WTC11 (cell line): Measurements from ENCODE around the gene ITGA8. TPM values are rescaled to one million over a fixed set of nuclear protein-coding genes. Genes with fewer than 3 reads are reported as not detected.

Experiments used
- ATAC-seq: fragments of 200-7000 bp; cut with Tn5 transposase; 2 replicates; pipeline ENCODE4 v1.10.0; 2021; ENCODE audit warnings: mild to moderate bottlenecking, moderate library complexity
- Bru-seq: library from RNA; stranded (reverse); fragments of 400-500 nt; gene quantifications from one replicate; lab custom pipeline; 2021; lab: Mats Ljungman, UMichigan
- CTCF ChIA-PET: fragments of 300-600 bp; sonication (Branson Sonifier 250); formaldehyde crosslinking; loops from one replicate; lab custom pipeline; 2021; ENCODE audit warnings: antibody characterized with exemption; lab: Charles Lee
- POLR2A ChIA-PET: fragments of 350-600 bp; sonication (Branson Sonifier 250); formaldehyde crosslinking; loops from one replicate; lab custom pipeline; 2021; ENCODE audit warnings: antibody characterized with exemption; lab: Charles Lee
- DNase-seq: peaks from one replicate; pipeline ENCODE4 v3.0.0; 2021; ENCODE audit warnings: low spot score
- H3K27ac Mint-ChIP-seq: 2 replicates; pipeline ENCODE4 v1.8.0; 2021; ENCODE audit warnings: mixed read lengths
- H3K27me3 Mint-ChIP-seq: 2 replicates; pipeline ENCODE4 v1.8.0; 2021; ENCODE audit warnings: low read depth, mild to moderate bottlenecking, moderate library complexity, mixed read lengths
- H3K36me3 Mint-ChIP-seq: 2 replicates; pipeline ENCODE4 v1.8.0; 2021; ENCODE audit warnings: mixed read lengths
- H3K4me1 Mint-ChIP-seq: 2 replicates; pipeline ENCODE4 v1.8.0; 2022; ENCODE audit warnings: mixed read lengths
- H3K4me3 Mint-ChIP-seq: 2 replicates; pipeline ENCODE4 v1.8.0; 2021; ENCODE audit warnings: mild to moderate bottlenecking, moderate library complexity, mixed read lengths
- H3K9me3 Mint-ChIP-seq: 2 replicates; pipeline ENCODE4 v1.8.0; 2021; ENCODE audit warnings: mixed read lengths
- ARID4B ChIP-seq: sonication (generic); formaldehyde crosslinking; IDR thresholded peaks from 2 replicates; pipeline ENCODE4 v1.8.0; 2023; ENCODE audit warnings: missing genetic modification reagents, mild to moderate bottlenecking, borderline replicate concordance
- CTCF ChIP-seq: fragments of 200-600 bp; IDR thresholded peaks from 2 replicates; pipeline ENCODE4 v1.8.0; 2022; ENCODE audit warnings: antibody characterized with exemption
- E2F1 ChIP-seq: sonication (generic); formaldehyde crosslinking; IDR thresholded peaks from 2 replicates; pipeline ENCODE4 v1.8.0; 2022; ENCODE audit warnings: mild to moderate bottlenecking, missing genetic modification reagents
- FOXJ3 ChIP-seq: sonication (generic); formaldehyde crosslinking; IDR thresholded peaks from 2 replicates; pipeline ENCODE4 v1.9.0; 2021; ENCODE audit warnings: missing genetic modification reagents, mild to moderate bottlenecking, borderline replicate concordance
- IRF2 ChIP-seq: sonication (generic); formaldehyde crosslinking; IDR thresholded peaks from 2 replicates; pipeline ENCODE4 v1.8.0; 2022; ENCODE audit warnings: low read depth, missing genetic modification reagents, borderline replicate concordance
- NR2C2 ChIP-seq: sonication (generic); formaldehyde crosslinking; IDR thresholded peaks from 2 replicates; pipeline ENCODE4 v1.8.0; 2022; ENCODE audit warnings: mild to moderate bottlenecking, missing genetic modification reagents
- SMAD3 ChIP-seq: sonication (generic); formaldehyde crosslinking; IDR thresholded peaks from 2 replicates; pipeline ENCODE4 v1.8.0; 2022; ENCODE audit warnings: missing genetic modification reagents, mild to moderate bottlenecking, borderline replicate concordance
- TEAD1 ChIP-seq: sonication (generic); formaldehyde crosslinking; IDR thresholded peaks from 2 replicates; pipeline ENCODE4 v1.8.0; 2022; ENCODE audit warnings: mild to moderate bottlenecking, missing genetic modification reagents
- ZBTB21 ChIP-seq: sonication (generic); formaldehyde crosslinking; IDR thresholded peaks from 2 replicates; pipeline ENCODE4 v1.8.1; 2023; ENCODE audit warnings: mild to moderate bottlenecking, missing genetic modification reagents, borderline replicate concordance
- ZNF121 ChIP-seq: sonication (generic); formaldehyde crosslinking; IDR thresholded peaks from 2 replicates; pipeline ENCODE4 v1.8.0; 2023; ENCODE audit warnings: missing genetic modification reagents
- ZNF423 ChIP-seq: fragments of 250-450 bp; sonication (Bioruptor Pico); IDR thresholded peaks from 2 replicates; pipeline ENCODE4 v2.1.2; 2022; ENCODE audit warnings: mild to moderate bottlenecking, moderate library complexity
- long read RNA-seq, 3 experiments: library from RNA in 1 of 3; library from capped mRNA in 1 of 3; library from polyadenylated mRNA in 1 of 3; unstranded in 2 of 3; stranded (forward) in 1 of 3; transcript quantifications; one replicate each; pipeline ENCODE4 v2.0.0, GENCODE V29; 2021
- total RNA-seq: library from RNA; stranded (reverse); gene quantifications from 3 replicates; pipeline ENCODE4 v1.2.3, GENCODE V29; 2021
- TF ChIP-seq, protein P1 (sequence below): sonication (generic); formaldehyde crosslinking; conservative IDR thresholded peaks from 2 replicates; pipeline ENCODE4 v1.8.1; 2022; ENCODE audit warnings: mild to moderate bottlenecking, missing genetic modification reagents
- TF ChIP-seq, protein P2 (sequence below): fragments of 250-450 bp; sonication (Bioruptor Pico); IDR thresholded peaks from 2 replicates; pipeline ENCODE4 v1.9.0; 2021; ENCODE audit warnings: mild to moderate bottlenecking

The ITGA8 gene
- 0.02 TPM in 1 of 3 replicates, not detected in the others for total RNA-seq
- percentile 1 among the genes with signal in this experiment for Bru-seq, nascent RNA
- long read RNA-seq, experiment 1 = 0 reads
- long read RNA-seq, experiment 2 = 0 reads
- long read RNA-seq, experiment 3 = 0 reads

GRCh38 chr10:15719899-15720634 lies at the start of gene ITGA8:
Gene ITGA8, minus strand, starts transcription at chr10:15719922. Its CDS starts 151 bp downstream, at chr10:15719771.
- Mint-ChIP-seq H3K4me1 (peaks cover 19% of the 10 kb centered on the region), H3K4me3 (peak within 1 kb of the TSS; percentile 90), H3K36me3 (no peaks in the 10 kb centered on the region), H3K9me3 (no peaks in the 10 kb centered on the region), H3K27me3 (peaks cover 41% of the 10 kb centered on the region), H3K27ac (no peak within 1 kb of the TSS)
- TF ChIP-seq CTCF (peak; percentile 37), NR2C2 (CRISPR knock-in tag) (no peak), ARID4B (no peak), ZNF423 (no peak), FOXJ3 (no peak)
- TF ChIP-seq, protein P1, sequence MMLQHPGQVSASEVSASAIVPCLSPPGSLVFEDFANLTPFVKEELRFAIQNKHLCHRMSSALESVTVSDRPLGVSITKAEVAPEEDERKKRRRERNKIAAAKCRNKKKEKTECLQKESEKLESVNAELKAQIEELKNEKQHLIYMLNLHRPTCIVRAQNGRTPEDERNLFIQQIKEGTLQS = no peak
- CTCF ChIA-PET = interaction anchor here (0.5 to 3.8 kb wide), 41 partner anchors 9 to 466 kb away, joined by 3 to 36 read pairs (median 4); no protein-coding TSS in a partner anchor
- ATAC-seq = peak; percentile 64
- peak; percentile 59 for DNase-seq
- POLR2A ChIA-PET = no interaction called here

DNA sequence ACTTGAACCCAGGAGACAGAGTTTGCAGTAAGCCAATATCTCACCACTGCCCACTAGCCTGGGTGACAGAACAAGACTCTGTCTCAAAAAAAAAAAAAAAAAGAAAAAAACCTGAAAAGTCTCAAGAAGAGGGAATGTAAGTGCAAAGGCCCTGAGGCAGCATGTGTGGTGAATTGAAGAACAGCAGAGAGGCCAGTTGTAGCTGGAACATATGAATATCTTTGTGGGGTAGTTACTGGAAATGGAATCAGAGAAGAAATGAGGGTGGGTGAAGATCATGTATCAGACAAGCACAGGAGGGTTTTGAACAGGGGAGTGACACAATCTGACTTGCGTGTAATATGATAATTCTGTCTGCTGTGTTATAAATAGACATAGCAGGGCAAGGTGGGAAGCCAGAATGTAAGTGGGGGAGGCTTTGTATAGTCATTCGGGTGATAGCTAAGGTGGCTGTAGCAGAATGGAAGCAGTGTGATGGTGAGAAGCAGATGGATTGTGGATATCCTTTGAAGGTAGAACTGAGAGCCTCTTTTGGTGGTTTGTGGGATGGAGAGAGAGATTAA lies 45.3 kb upstream of the ITGA8 start:
- H3K4me3 Mint-ChIP-seq = no peak overlapping the region
- CTCF ChIA-PET = no interaction called here
- no peak overlapping the region for H3K27ac Mint-ChIP-seq
- DNase-seq (no peak), ATAC-seq (no peak)
- peaks cover 18% of the 10 kb centered on the region for H3K9me3 Mint-ChIP-seq
- POLR2A ChIA-PET = no interaction called here
- no peaks in the 10 kb centered on the region for H3K36me3 Mint-ChIP-seq
- no peaks in the 10 kb centered on the region; the same call in 1 of the 2 replicates for H3K27me3 Mint-ChIP-seq
- H3K4me1 Mint-ChIP-seq = no peaks in the 10 kb centered on the region
- TF ChIP-seq CTCF (no peak), IRF2 (CRISPR knock-in tag) (no peak), SMAD3 (CRISPR knock-in tag) (no peak), E2F1 (CRISPR knock-in tag) (no peak), FOXJ3 (no peak), ZNF121 (CRISPR knock-in tag) (no peak), TEAD1 (CRISPR knock-in tag) (no peak), ZBTB21 (no peak)
- TF ChIP-seq, protein P2, sequence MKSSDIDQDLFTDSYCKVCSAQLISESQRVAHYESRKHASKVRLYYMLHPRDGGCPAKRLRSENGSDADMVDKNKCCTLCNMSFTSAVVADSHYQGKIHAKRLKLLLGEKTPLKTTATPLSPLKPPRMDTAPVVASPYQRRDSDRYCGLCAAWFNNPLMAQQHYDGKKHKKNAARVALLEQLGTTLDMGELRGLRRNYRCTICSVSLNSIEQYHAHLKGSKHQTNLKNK (CRISPR knock-in tag) = no peak
